NAMALWA (cell line): Measurements from ENCODE around the gene AKNA.

ENCODE experiments used
- DNase-seq: peaks from one replicate; pipeline ENCODE4 v3.0.0-alpha.2; 2015; ENCODE audit warnings: low spot score

The AKNA gene

DNA sequence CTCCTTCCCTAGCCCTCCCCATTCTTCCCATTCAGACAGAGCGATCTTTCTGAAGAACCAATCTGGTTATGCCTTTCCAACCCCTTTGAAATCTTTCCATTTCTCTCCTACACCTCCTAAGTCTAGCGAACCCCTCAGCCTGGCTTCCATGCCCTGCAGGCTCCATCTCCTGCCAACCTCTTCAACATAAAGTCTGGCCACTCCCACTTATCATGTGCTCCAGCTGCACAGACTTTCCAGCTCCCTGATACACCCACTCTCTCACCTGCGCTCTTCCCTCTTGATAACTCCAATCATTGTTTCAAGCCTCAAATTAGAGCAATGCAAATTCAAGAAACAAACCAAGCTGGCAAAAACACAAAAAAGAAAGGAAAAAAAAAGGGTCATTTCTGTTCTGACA lies 68.6 kb downstream of the AKNA start:
- no peak for DNase-seq

DNA sequence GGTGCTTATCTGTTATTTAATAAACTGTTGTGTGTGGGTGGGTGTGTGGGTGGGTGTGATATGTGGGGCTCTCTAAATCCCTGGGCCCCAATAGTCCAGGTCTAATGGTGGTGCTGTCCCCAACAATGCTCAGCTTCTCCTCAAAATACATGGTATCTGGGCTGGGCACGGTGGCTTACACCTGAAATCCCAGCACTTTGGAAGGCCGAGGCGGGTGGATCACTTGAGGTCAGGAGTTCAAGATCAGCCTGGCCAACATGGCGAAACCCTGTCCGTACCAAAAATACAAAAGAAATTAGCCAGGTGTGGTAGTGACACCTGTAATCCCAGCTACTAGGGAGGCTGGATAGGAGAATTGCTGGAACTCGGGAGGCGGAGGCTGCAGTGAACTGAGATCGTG lies 69.4 kb downstream of the AKNA start:
- no peak for DNase-seq

DNA sequence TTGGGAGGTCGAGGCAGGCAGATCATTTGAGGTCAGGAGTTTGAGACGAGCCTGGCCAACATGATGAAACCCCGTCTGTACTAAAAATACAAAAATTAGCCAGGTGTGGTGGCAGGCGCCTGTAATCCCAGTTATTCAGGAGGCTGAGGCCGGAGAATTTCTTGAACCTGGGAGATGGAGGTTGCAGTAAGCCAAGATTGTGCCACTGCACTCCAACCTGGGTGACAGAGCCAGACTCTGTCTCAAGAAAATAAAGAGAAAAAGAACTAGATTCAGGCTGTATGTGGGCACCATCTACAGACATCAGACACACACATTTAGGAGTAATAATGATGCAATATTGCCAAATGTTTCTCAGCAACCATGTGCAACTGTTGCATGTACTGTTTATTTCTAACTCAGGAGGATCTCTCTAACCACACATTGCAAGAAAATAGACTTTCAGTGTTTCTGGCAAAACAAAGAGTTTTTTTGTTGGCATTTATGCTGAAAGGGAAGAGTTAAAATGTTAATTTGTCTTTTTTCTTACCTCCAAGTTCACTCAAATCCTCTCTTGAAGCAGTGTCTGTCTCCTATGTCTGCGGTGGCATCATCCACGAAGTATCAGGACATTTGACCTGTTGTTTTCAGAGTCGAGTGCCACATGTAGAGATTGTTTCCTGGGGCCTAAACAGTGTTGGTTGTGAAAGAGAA lies 70.0 kb downstream of the AKNA start:
- peak; percentile 65 for DNase-seq

DNA sequence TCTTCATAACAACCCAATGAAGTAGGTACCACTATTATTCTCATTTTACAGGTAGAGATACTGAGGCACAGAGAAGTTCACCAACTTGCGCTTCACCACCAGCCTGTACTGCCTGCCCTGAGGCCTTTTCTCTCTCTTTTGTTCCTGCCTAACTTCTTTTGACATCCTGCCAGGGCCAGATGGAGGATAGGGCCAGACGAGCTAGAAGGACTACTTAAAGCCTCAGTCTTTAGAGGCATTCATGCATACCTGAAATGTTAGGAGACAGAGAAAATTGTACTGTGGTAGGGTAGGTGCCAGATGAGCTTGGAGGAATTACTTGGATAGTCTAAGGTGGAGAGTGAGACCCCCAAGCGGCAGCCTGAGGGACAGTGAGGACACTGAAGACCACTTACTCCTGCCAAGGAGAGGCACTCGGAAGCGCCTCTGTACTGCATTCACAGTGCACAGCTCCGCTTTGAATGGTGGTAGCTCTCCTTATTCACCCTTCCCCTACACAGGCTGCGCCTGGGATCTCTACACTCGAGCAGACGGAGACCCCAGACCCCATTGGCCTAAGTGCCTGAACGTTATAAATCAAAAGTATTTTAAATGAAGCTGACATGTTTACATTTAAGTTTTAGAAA lies 71.1 kb downstream of the AKNA start:
- no peak for DNase-seq

DNA sequence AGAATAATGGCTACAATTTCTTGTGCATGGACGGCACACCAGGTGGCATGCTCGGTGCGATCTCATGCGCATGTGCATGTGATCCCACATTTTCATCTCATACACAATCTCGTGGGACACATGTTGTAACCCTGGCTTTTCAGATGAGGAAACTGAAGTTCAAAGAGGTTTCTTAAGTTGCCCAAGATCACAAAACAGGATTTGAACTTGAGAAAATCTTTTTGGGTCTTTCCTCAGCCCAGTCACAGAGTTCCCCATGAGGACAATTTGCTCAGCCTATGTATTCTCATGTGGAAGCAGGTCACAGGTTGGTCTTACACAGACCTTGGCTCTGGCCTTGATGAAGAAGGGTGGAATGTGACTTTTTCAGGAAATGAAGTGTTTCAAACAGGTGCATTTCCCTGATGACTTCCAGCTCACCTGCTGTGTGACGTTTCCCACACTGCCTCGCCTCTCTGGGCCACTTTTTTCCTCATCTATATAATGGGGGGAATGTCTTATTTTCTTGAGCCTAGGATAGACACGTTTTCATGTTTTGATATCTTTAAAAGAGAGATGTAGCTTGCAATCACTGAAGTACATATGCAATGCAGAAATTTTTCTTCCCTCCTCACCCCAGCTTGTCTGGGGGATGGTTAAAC lies 71.9 kb downstream of the AKNA start:
- no peak for DNase-seq

DNA sequence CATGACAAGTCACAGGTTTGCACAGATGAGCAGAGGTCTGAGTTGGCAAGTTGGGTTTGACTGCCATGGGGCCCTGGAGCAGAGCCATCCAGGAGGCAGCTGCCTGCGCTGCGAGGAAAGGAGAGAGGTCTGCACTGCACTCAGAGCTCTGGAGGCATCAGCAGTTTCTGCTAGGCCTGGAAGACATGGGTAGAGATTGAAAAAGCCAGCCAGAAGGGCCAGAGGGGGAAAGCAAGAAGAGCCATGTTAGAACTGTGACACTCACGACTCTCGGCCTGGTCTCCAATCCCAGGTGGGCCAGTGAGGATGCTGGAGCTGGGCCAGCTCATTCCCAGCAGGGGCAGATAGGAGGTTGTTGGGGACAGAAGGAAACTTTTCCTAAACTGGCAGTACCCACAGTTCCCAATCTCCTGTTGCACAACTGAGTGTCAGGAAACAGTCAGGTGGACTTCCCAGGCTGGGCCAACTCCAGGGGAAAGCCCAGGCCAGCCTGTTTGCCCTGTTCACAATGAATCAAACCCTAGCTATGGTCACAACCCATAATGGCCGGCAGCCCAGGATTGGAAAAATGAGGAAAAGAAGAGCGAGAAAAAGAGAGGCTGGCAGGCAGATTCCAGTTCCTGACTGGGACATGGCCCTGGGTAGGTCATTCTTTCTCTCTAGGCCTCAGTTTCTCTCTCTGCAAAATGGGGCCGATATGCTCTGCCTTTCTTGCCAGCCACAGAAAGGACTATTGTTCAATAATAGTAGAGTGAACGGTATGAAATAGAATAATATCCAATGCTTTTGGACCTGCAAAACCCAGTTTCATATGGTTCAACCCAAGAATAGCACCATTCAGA lies 72.7 kb downstream of the AKNA start:
- DNase-seq: no peak

DNA sequence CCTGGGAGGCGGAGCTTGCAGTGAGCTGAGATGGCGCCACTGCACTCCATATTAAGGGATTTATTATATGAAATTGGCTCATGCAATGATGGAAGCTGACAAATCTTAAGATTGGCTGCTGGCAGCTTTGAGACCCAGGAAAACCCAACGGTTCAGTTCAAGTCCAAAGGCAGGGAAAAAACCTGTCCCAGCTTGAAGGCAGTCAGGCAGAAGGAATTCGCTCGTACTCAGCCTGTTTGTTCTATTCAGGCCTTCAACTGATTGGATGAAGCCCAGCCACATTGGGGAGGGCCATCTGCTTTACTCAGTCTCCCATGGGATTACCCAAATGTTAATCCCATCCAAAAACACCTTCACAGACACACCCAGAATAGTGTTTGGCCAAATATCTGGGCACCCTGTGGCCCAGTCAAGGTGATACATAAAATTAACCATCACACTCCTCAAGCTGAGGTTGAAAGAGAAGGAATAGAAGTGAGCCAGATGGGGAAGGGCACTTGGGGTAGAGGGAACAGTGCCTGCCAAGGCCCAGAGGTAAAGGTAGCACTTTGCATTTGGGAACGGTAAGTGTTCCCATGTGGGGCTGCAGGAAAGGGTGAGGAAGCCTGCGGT lies 73.4 kb downstream of the AKNA start:
- DNase-seq: no peak

DNA sequence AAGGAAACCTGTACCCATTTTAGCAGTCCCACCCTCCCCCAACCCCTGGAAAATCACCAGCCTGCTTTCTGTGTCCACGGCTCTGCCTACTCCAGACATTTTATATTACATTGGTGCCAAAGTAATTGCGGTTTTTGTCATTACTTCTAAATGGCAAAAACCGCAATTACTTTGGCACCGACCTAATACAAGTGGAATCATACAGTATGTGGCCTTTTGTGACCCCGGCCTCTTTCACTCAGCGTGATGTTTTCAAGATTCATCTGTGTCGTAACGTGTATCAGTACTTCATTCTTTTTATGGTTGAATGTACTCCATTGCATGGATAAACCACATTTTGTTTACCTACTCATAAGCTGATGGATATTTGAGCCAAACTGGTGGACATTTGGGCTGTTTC lies 74.6 kb downstream of the AKNA start:
- no peak for DNase-seq

DNA sequence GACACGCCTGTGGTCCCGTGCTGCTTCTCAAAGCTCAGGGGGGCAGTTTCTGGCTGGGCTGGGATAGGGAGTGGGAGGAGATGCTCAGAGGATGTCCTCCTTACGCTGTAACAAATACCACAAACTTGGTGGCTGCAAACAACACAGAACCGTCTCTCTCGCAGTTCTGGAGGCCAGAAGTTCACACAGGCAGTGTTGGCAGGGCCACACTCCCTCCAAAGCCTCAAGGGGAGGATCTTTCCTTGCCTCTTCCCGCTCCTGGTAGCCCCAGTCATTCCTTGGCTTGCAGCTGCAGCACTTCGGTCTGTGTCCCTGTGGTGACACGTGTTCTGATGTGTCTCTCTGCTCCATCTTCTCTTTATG lies 75.3 kb downstream of the AKNA start:
- DNase-seq: no peak

DNA sequence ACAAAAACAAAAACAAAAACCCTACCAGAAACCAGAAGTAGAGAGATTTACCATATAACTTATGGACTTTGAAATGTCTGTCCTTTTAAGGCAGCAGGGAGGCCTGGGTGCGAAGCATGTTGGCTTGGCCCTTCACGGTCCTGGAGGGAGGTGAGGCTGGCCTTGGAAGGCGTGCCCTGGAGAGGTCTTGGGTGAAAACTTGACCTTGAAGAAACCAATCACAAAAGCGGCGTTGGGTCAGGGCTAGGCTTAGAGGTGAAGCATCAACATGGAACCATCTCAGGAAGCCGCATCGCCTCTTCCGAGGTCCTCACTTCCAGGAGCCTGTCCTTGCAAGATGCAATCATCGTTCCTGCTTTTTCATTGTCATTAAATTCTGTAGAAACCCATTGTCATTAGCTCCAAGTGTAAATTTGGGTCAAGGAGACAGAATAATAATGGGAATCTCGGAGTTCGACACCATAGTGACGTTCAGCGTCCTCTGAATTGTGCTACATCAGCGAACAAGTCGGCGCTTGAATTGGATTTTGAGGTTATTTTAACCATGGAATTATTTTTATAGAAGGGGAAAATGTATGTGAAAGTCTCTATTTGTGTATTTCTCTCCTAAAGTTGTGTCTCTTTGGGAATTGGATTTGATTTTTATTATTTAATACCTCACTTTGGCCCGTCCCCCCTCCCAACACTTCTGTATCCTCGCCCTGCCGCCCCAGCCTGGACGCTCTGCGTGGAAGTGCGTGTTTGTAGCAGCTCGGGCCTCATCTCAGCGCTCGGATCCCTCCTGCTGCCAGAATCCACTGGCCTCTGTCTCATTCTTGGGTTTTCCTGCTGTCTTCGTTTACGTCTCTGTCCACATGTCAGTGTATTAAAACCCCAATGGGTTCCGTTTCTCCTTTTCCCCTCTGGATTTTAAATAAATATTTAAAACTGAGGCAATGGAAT lies 75.9 kb downstream of the AKNA start:
- DNase-seq: no peak

DNA sequence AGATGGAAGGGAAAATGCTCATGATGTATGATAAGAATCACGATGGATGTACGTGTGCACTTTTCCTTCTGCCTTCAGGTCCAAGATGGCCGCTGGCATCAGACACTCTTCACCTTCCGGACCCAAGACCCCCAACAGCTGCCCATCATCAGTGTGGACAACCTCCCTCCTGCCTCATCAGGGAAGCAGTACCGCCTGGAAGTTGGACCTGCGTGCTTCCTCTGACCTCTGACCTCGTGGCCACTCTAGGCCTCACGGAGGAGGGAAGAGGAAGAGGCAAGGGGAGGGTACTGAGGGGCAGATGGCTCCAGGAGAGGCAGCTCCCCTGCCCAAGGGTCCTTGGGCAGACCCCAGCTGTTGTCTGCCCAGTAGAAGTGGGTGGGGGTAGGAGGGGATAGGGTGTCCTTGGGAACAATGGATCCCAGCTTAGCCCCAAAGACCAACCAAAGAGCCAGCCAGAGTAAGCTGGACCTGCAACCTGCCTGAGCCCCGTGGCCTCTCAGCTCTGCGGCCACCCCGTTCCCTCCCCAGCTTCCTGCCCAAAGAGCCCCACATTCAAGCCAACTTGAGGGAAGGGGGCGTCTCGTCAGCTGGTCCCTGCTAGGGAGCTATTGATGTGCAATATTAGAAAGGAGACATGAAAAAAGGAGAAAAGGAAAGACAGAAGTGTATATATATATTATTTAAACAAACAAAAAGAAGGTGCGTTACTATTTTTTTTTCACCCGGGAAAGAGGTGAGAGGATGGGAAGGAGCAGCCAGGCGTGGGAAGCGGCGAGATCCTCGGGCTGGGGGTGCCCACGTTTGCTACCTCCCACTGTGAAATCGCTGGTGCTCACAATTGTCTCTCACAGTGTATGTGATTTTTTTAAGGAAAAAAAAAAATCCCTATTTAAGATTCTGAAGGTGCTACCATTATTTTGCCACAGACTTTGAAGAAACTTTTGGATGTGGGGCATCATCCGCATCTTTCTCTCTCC lies 77.0 kb downstream of the AKNA start:
- no peak for DNase-seq

DNA sequence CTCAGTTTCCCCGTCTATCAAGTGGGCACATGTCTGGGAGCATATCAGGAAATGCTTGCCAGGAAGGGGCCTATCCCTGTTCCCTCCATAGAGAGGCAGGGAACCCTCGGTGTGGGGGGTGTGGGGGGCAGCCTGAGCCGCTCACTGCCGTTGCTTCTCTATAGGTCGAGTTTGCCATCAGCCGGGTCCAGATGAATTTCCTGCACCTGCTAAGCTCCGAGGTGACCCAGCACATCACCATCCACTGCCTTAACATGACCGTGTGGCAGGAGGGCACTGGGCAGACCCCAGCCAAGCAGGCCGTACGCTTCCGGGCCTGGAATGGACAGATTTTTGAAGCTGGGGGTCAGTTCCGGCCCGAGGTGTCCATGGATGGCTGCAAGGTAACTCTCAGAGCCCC lies 78.7 kb downstream of the AKNA start:
- no peak for DNase-seq

DNA sequence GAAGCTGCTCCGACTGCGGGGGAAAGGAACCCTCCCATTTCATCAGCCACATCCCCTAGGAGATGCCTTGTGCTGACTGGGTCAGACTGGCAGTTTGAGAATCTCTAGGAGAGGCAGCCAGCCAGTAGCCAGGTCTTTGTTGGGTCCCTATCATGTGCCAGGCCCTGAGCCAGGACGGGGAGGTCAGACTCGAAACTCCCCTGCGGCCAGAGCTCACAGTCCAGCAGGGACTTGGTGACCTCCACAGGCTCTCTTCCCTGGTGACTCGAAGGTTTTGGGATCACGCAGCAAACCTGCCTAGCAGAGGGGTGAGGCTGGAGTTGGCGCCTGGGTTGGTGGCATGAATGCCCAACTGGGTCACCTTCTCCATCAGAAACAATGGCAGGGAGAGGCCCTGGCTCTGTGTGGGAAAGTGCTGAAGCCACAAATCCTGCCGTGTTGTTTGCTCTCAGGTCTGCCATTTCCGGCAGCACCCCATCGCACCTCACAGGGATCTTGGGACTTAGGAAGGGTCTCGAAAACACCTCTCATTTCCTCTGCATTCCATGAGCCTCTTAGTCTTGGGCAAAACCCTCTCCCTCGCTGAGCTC lies 79.3 kb downstream of the AKNA start:
- DNase-seq: no peak

DNA sequence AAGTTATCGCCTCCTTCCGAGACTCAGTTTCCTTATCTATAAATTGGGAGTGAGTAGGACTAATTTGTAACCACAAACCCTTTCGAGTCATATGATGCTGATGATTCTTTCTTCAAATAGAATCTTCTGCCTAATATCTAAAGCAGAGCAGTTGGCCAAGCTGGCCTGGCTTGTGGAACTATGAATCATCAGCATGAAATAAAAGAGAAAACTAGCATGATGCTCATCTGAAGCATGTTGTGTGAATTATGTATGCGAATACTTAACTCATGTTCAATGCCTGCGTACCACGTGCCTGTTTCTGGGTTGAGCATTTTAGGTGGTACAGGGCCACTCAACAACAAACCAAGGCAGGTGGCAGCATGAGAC lies 79.9 kb downstream of the AKNA start:
- DNase-seq: no peak

DNA sequence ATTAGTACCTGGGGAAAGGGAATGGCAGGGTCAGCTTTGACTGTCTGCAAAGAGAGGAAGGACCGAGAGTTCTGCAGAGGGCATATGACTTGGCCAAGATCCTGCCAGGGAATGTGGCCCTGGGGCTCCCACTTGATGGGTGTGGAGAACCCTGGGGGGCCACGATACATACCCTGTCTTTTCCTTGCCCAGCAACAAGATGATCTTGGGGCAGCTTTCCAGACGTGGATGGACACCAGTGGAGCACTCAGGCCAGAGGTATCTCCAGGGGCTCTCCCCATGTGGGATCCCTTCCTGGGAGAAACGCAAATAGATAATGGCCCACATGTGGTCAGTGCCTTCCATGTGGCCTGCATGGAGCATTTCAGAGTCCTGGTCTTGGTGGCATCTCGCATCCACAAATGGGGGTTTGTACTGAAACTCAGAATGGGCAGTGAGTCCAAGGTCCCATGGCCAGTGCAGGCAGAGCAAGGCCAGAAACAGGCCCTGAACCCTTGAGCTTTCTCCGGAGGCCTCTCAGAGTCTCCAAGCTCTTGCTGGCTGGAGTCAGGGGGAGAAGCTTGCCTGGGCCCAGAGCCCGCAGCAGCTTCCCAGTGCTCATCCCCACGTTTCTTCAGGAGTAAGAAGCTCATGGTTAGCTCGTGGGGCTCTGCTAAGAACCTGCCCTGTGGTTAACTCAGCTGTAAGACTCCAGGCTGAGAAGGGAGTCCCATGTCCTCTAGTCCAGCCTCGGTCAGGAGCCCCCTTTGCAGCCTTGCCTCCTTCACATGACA lies 83.2 kb downstream of the AKNA start:
- no peak for DNase-seq

DNA sequence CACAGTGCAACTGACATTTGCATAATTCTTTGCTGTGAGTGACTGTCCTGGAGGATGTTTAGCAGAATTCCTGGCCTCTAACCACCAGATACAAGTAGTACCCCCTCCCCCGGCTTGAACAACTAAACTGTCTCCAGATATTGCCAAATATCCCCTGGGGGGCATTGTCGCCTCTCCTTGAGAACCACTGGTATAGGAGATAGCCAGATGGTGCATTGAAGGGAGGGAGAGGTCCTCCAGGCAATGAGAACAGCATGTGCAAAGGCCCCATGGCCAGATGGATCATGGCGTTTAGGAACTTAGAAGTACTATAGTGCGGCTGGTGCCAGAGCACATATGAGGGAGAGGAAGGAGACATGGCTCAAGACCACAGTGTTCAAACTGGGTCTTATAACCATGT lies 83.8 kb downstream of the AKNA start:
- DNase-seq: no peak

DNA sequence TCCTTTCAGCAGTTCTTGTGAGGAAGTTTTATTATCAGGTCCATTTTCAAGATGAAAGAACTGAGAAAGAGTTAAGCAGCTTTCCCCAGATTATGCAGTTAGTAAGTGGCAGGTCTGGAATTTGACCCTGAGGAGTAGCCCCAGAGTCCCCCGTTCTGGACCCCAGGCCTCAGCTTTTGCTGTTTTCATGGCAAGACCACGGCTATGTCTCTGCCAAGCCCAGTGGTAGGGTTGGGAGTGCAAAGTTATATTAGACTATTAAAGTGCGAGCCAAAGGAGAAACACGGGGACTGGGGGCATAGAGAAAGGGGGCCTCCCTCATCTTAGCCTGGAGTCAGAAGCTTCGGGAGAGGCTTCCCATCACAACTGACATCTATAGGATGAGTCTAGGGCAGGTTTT lies 84.2 kb downstream of the AKNA start:
- no peak for DNase-seq

DNA sequence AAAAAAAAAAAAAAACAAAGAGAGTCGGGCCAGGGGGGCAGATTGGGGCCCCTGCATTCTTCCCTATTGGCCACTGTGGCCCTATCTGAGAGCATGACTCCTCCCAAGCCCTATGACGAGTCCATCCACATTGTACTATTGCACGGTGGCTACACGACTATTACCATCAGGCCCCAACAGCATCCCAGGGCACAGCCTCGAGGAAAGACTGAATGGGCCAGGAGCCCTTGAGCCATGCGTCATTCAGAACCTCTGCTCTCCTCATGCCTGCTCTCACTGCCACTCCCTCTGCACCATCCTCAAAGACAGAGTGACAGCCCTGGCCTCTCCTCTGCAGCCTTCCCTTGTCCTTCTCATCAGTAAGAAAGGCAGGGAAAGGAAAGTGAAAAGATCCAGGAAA lies 85.1 kb downstream of the AKNA start:
- no peak for DNase-seq
